Large intestine (tissue), 3 donors: Measurements from ENCODE around the gene QSOX2. TPM values are rescaled to one million over a fixed set of nuclear protein-coding genes. Genes with fewer than 3 reads are reported as not detected.

Experiments used
- DNase-seq, 2 donors: peaks; one replicate each; pipeline versions ENCODE4 v3.0.0 to v3.0.0-alpha.2; 2013
- H3K27ac ChIP-seq: one replicate; pipeline ENCODE4 v1.5.1; 2013; ENCODE audit warnings: low read length
- H3K27me3 ChIP-seq: 2 replicates; pipeline ENCODE4 v1.6.1; 2013; ENCODE audit warnings: low read length; ENCODE audit not compliant: control insufficient read depth, insufficient read depth
- H3K36me3 ChIP-seq: 2 replicates; pipeline ENCODE4 v1.6.1; 2013; ENCODE audit warnings: low read length; ENCODE audit not compliant: control insufficient read depth, insufficient read depth
- H3K4me1 ChIP-seq: one replicate; pipeline ENCODE4 v1.6.1; 2013; ENCODE audit warnings: low read length; ENCODE audit not compliant: control insufficient read depth, insufficient read depth
- H3K4me3 ChIP-seq: one replicate; pipeline ENCODE4 v1.5.1; 2013; ENCODE audit warnings: low read length
- H3K9me3 ChIP-seq: one replicate; pipeline ENCODE4 v1.6.1; 2013; ENCODE audit warnings: mild to moderate bottlenecking, low read depth, low read length, moderate library complexity; ENCODE audit not compliant: control insufficient read depth
- WGBS: methylation state at CpG from one replicate; pipeline ENCODE4 v1.1.5; 2013; ENCODE audit warnings: low lambda C conversion rate; ENCODE audit not compliant: insufficient coverage; 5-methylcytosine and 5-hydroxymethylcytosine counted together
- polyA plus RNA-seq: library from polyadenylated mRNA; unstranded; fragments of 120-200 nt; gene quantifications from one replicate; pipeline ENCODE4 v1.2.1, GENCODE V29; 2013

Gene QSOX2
- polyA plus RNA-seq, 1 donor: 11.9 TPM

- peaks cover 5% of the 10 kb centered on the region for H3K9me3 ChIP-seq
- no peak overlapping the region for H3K27ac ChIP-seq
- H3K4me1 ChIP-seq: no peaks in the 10 kb centered on the region
- H3K4me3 ChIP-seq: no peak overlapping the region
- no peaks in the 10 kb centered on the region for H3K27me3 ChIP-seq
- WGBS: no CpG with 5 or more reads among the region's 16 CpGs
- peaks cover 59% of the 10 kb centered on the region for H3K36me3 ChIP-seq
- DNase-seq: no peak
These were observed 27.3 kb downstream of the QSOX2 start for GRCh38 chr9:136218271-136218670.

GRCh38 chr9:136216541-136217244 is 28.9 kb downstream of the QSOX2 start:
- peaks cover 54% of the 10 kb centered on the region for H3K36me3 ChIP-seq
- WGBS: no CpG with 5 or more reads among the region's 37 CpGs

GRCh38 chr9:136213733-136214132 is 31.9 kb downstream of the QSOX2 start:
- Histone ChIP-seq H3K27me3 (no peaks in the 10 kb centered on the region), H3K9me3 (peaks cover 7% of the 10 kb centered on the region), H3K4me3 (no peak overlapping the region), H3K27ac (no peak overlapping the region), H3K4me1 (no peaks in the 10 kb centered on the region), H3K36me3 (peaks cover 55% of the 10 kb centered on the region)
- WGBS: no CpG with 5 or more reads among the region's 9 CpGs
- DNase-seq: no peak

More at GRCh38 chr9:136216541-136217244, 28.9 kb downstream of the QSOX2 start:
- H3K9me3 ChIP-seq: peaks cover 7% of the 10 kb centered on the region
- H3K27me3 ChIP-seq: no peaks in the 10 kb centered on the region
- no peak for DNase-seq
- no peak overlapping the region for H3K4me3 ChIP-seq
- H3K4me1 ChIP-seq: no peaks in the 10 kb centered on the region
- H3K27ac ChIP-seq: no peak overlapping the region

- Histone ChIP-seq H3K36me3 (peaks cover 51% of the 10 kb centered on the region), H3K27me3 (no peaks in the 10 kb centered on the region), H3K4me3 (no peak overlapping the region), H3K9me3 (peaks cover 7% of the 10 kb centered on the region), H3K4me1 (no peaks in the 10 kb centered on the region), H3K27ac (no peak overlapping the region)
- no CpG with 5 or more reads among the region's 28 CpGs for WGBS
- no peak for DNase-seq
These were observed 33.2 kb downstream of the QSOX2 start for GRCh38 chr9:136212345-136212950.

- Histone ChIP-seq H3K9me3 (peaks cover 7% of the 10 kb centered on the region), H3K36me3 (peaks cover 47% of the 10 kb centered on the region), H3K27ac (no peak overlapping the region), H3K4me1 (no peaks in the 10 kb centered on the region), H3K27me3 (no peaks in the 10 kb centered on the region), H3K4me3 (no peak overlapping the region)
- WGBS: no CpG with 5 or more reads among the region's 35 CpGs
- DNase-seq: no peak
These were observed 33.9 kb downstream of the QSOX2 start for GRCh38 chr9:136211441-136212344.

GRCh38 chr9:136211006-136211405 is 34.6 kb downstream of the QSOX2 start:
- WGBS: no CpG with 5 or more reads among the region's 15 CpGs
- Histone ChIP-seq H3K27ac (no peak overlapping the region), H3K36me3 (peaks cover 41% of the 10 kb centered on the region), H3K9me3 (peaks cover 7% of the 10 kb centered on the region), H3K4me3 (no peak overlapping the region), H3K4me1 (no peaks in the 10 kb centered on the region), H3K27me3 (no peaks in the 10 kb centered on the region)
- DNase-seq: no peak

GRCh38 chr9:136210276-136210675 is 35.3 kb downstream of the QSOX2 start:
- Histone ChIP-seq H3K36me3 (peaks cover 35% of the 10 kb centered on the region), H3K4me1 (peaks cover under 1% of the 10 kb centered on the region), H3K27me3 (peaks cover 2% of the 10 kb centered on the region), H3K9me3 (peaks cover 7% of the 10 kb centered on the region), H3K27ac (no peak overlapping the region), H3K4me3 (no peak overlapping the region)
- WGBS: no CpG with 5 or more reads among the region's 16 CpGs
- DNase-seq: no peak

- no CpG with 5 or more reads among the region's 17 CpGs for WGBS
- no peak overlapping the region for H3K4me3 ChIP-seq
- peaks cover 2% of the 10 kb centered on the region for H3K4me1 ChIP-seq
- peaks cover 5% of the 10 kb centered on the region for H3K27me3 ChIP-seq
- H3K36me3 ChIP-seq: peaks cover 32% of the 10 kb centered on the region
- H3K27ac ChIP-seq: no peak overlapping the region
- peaks cover 7% of the 10 kb centered on the region for H3K9me3 ChIP-seq
- no peak for DNase-seq
These were observed 35.8 kb downstream of the QSOX2 start for GRCh38 chr9:136209786-136210185.

GRCh38 chr9:136209232-136209631 is 36.4 kb downstream of the QSOX2 start:
- H3K4me3 ChIP-seq: no peak overlapping the region
- peaks cover 2% of the 10 kb centered on the region for H3K4me1 ChIP-seq
- H3K9me3 ChIP-seq: peaks cover 5% of the 10 kb centered on the region
- H3K27ac ChIP-seq: no peak overlapping the region
- WGBS: no CpG with 5 or more reads among the region's 17 CpGs
- no peak for DNase-seq
- H3K36me3 ChIP-seq: peaks cover 26% of the 10 kb centered on the region
- peaks cover 11% of the 10 kb centered on the region for H3K27me3 ChIP-seq

GRCh38 chr9:136208675-136209074 is 36.9 kb downstream of the QSOX2 start:
- peaks cover 20% of the 10 kb centered on the region for H3K36me3 ChIP-seq
- DNase-seq: no peak
- no peak overlapping the region for H3K4me3 ChIP-seq
- H3K27me3 ChIP-seq: peaks cover 16% of the 10 kb centered on the region
- peaks cover 2% of the 10 kb centered on the region for H3K4me1 ChIP-seq
- WGBS: no CpG with 5 or more reads among the region's 17 CpGs
- H3K27ac ChIP-seq: no peak overlapping the region
- peaks cover 2% of the 10 kb centered on the region for H3K9me3 ChIP-seq
